Stimulated activated CD4-positive, alpha-beta T cell treated with anti-CD3 and anti-CD28 coated beads, Interleukin-4, amount 100 ng/mL, for 1 hour (primary cell): ENCODE data around the gene HCRT.
"Not testable (repeated sequence)": the region's sequence is repeated elsewhere in the genome, so short reads cannot be mapped to it uniquely, and the experiment has no call there.

ENCODE experiments used
- DNase-seq: peaks from one replicate; pipeline ENCODE4 v3.0.0-alpha.2; 2020

Gene HCRT

DNA sequence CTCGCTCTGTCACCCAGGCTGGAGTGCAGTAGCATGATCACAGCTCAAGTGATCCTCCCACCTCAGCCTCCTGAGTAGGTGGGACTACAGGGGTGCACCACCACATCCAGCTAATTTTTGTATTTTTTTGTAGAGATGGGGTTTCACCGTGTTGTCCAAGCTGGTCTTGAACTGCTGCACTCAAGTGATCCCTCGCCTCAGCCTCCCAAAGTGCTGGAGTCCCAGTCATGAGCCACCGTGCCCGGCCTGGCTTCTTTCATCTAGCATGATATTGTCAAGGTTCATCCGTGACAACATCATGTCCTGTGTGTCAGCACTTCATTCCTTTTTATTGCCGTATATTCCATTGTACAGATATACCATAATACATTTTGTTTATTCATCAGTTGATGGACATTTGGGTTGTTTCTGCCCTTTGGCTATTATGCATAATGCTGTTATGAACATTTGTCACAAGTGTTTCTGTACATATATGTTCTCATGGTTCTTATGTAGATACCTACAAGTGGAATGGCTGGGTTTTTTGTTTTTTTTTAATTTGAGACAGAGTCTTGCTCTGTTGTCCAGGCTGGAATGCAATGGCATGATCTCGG lies 12.4 kb upstream of the HCRT start:
- no peak for DNase-seq

DNA sequence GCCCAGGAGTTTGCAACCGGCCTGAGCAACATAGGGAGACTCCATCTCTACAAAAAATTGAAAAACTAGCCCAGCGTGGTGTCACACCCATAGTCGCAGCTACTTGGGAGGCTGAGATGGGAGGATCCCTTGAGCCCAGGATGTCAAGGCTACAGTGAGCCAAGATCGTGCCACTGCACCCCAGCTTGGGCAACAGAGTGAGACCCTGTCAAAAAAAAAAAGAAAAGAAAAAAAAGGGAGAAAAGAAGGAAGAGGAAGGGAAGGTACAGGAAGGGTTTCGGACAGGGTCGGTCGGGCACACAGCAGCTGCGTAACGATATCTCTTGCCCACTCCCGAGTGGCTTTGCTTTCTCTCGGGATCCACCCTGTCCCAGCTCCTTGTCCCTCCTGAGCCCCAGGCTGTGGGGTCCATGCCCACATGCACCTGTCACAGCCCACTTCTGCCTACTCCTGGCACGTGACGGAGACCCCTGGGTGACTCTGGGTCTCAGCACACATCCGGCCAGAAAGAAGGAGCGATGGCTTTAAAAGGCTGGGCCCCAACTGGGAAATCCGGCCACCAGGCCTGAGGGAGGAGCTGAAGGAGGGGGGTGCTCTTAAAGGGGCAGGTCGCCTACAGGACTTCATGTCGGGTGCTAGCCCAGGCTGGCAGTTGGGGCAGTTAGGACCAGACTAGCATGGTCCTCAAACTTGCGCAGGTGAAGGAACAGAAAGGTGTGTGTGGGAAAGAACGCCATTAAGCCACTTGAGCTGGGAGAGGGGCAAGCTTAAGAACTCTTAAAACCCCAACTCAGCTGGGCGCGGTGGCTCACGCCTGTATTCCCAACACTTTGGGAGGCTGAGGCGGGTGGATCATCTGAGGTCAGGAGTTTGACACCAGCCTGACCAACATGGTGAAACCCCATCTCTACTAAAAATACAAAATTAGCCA lies 9.0 kb upstream of the HCRT start, which contains the start of gene GHDC:
GHDC (minus strand) TSS at position 526 of the 931 bp plus-strand sequence. CDS start 913 bp downstream, outside the sequence.
- DNase-seq, result peak; percentile 75

DNA sequence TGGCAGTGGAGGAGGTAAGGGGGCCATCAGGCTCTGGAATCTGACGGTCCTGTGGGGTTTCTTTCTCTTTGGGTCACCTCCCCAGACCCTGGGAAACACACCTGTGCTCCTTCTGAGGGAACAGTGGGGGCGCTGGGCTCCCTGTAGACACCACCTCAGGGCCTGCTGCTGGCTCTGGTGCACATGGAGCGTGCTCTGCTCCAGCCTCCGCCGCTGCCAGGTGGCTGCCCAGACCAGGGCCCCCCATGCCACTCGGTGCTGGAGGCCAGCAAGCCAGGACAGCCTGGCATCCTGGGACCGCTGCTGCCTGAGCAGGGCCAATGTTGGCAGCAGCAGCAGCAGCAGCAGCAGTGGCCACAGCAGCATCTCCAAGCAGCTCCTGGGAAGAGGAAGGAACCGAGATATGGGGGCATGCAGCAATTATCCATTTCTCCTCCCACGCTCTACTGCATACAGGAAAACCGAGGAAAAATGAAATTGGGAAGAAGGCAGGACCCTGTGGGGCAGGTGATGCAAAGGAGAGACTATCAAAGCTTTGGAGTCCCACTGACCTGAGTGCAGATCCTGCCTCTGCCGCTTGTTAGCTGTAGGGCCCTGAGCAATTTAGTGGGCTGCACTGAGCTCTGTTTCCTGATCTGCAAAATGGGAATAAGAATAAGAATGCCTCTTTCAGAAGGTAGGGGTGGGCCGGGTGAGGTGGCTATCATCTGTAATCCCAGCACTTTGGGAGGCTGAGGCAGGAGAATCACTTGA lies 8.1 kb upstream of the HCRT start:
- no peak for DNase-seq

DNA sequence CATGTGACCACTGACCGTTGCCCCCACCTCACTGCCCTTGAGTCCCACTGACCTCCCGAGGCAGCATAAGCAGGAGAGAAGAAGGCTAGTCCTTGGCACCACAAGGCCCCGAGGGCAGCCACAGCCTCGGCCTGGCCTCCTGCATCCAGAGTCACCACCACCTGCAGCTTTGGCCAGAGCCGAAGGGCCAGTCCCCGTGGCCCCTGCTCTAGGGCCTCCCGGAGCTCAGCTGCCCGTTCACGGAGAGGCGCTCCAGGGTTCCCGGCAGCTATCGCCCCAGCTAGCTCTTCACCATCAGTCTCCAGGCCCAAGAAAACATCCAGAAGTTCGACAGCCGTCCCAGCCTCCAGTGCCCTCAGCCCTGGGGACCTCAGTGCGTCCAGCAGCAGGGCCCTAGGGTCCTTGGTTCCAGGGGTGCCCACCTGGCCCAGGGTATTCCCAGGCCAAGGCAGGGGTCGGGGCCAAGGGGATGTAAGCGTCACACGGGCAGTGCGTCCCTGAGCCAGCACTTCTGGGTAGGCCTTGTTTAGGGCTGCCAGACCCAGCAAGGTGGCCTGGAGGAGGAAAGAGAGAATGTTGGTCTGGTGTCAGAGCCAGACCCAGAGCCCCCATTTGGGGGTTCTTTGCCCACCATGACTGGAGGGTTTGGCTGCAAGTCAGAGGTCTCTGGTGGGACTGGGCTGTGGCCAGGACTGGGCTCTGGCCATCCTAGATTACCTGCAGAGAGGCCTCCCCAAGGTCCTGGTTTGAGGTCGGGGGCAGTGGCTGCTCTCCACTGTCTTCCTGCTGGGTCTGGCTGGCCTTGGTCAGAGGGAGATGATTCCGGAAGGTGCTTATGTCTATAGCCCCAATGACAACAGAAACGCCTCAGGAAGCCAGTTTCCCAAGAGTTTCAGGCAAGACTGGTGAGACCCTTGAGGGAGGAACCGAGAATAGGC lies 7.2 kb upstream of the HCRT start:
- no peak for DNase-seq

DNA sequence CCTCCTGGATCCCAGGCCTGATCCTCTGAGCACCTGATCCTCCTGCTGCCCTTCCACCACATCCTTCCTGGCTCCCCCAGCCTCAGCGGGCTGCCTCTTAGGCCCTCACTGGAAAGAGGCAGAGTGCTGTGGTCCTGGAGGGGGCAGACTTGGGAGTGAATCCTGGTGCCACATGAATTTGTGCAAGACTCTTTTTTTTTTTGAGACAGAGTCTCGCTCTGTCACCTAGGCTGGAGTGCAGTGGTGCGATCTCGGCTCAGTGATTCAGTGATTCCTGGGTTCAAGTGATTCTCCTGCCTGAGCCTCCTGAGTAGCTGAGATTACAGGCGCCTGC lies 6.0 kb upstream of the HCRT start:
- no peak for DNase-seq

DNA sequence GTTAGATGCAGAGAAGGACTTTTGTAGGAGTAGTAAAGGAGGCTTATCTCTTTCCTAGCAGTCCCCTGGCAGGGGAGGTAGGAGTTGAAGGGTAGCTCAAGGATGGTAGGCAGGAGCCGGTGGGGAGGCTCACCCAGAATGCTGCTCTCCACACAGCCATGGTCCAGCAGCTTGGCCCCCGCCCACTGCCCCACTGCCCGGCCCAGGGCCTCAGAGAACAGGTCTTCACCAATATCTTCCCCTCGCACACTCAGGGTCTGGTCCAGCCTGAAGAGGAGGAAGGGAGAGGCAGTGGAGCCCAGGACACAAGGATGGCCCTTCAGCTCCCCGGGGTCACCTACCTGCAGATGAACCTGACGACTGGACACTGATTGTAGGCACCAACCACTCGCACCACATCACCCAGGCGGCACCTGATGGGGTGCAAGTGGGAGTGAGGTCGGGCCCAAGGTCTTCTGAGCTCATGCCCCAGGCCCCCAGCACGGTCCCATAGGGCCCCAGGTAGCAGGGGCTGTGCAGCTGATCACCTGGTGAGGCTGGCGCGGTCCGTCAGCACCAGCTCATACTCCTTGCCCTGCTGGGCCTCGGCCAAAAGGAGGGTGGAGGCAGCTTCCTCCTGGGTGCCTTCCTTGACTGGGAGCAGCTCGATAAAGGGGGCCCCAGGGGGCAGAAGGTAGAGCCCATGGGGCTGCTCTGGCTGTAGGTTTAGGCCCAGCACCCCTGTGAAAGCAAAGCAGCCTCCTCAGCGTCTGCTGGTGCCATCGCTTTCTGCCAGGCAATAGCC lies 5.4 kb upstream of the HCRT start:
- DNase-seq, result no peak

DNA sequence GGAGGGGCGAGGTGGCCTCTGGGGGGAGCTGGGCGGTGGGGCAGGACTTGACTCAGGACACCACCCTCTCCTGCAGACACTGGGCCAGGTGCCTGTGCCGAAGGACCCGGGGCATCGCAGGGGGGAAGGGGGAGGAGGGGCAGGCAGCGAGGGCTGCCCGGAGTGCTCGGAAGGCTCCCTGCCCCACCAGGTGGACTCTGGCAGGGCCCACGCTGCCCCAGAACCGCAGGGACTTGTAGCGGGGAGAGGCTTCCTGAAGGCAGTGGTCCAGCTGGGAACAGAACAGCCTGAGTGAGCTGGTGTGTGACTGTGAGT lies 4.4 kb upstream of the HCRT start:
- no peak for DNase-seq

DNA sequence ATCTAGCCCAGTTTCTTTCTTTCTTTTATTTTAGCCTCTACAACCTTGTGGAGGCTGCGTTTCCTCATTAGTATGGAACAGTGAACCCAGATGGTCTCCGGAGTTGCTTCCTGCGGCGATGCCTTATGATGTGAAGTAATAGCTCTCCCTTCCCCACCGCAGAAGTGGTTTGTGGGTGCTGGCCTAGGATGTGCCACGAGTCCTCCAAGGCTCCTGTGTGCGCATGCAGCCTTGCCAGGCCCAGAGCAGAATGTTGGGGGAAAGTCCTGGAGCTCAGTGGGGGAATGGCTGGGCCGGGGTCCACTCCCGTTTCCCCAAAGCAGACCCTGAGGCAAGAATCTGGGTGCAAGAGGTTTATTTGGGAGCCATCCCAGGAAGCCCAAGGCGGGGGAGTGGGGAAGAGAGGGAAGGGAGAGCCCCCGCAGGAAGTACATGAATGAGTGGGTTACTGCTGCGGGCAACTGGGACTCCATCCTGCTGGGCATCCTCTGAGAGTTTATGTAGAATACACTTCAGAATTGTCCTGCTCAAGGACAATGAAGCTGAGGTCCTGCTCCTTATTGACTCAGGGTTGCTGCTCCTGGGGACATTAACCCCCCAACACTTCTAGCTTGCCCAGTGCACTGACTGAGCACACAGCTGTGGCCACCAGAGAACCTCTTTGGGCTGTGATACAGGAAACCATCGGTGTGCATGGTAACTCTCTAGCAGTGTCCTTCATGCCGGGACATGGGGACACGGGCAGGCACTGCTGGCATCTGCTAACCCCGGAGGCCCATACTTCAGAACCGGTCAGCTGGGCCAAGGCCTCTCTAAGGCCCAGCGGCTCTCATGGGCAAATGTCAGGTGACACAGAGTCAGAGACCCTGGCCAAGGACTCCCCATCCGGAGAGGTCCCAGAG lies 3.7 kb upstream of the HCRT start:
- DNase-seq, result no peak

DNA sequence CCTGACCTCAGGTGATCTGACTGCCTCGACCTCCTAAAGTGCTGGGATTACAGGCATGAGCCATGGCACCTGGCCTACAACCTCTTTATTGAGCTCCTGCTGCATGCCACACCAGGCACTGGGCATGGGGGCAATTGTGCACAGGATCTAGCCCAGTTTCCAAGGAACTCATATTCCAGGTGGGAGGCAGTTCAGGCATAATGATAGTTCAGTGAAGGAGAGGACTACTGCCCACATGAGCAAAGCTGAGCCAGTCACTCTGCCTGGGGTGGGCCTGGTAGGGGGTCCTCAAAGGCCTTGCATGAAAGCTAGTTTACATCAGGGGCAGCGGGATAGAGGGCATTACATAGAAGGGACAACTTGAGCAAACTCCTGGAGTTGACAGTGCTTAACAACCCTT lies 2.6 kb upstream of the HCRT start:
- no peak for DNase-seq

DNA sequence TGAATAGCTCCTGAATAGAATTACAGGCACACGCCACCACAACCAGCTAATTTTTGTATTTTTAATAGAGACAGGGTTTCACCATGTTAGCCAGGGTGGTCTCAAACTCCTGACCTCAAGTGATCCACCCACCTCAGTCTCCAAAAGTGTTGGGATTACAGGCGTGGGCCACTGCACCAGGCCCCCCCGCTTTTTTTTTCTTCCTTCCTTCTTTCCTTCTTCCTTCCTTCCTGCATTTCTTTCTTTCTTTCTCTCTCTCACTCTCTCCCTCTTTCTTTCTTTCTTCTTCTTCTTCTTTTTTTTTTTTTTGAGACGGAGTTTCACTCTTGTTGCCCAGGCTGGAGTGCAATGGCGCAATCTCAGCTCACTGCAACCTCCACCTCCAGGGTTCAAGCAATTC lies 939 bp upstream of the HCRT start:
- DNase-seq, result not testable (repeated sequence)

DNA sequence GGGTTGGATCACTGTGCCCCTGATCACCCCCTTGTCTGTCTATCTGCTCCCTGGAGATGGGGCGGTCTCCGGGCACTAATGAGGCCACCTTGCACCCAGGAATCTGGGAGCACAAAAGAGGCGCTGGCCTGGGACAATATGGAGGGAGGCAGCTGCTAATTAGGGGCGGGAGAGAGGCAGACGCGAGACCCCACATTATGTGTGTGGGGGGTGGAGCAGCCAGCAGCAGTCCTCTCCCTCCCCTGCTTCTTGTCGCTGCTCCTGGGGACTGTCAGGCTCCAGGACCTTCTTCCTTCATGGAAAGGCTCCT lies 324 bp upstream of the HCRT start:
- DNase-seq, result no peak

DNA sequence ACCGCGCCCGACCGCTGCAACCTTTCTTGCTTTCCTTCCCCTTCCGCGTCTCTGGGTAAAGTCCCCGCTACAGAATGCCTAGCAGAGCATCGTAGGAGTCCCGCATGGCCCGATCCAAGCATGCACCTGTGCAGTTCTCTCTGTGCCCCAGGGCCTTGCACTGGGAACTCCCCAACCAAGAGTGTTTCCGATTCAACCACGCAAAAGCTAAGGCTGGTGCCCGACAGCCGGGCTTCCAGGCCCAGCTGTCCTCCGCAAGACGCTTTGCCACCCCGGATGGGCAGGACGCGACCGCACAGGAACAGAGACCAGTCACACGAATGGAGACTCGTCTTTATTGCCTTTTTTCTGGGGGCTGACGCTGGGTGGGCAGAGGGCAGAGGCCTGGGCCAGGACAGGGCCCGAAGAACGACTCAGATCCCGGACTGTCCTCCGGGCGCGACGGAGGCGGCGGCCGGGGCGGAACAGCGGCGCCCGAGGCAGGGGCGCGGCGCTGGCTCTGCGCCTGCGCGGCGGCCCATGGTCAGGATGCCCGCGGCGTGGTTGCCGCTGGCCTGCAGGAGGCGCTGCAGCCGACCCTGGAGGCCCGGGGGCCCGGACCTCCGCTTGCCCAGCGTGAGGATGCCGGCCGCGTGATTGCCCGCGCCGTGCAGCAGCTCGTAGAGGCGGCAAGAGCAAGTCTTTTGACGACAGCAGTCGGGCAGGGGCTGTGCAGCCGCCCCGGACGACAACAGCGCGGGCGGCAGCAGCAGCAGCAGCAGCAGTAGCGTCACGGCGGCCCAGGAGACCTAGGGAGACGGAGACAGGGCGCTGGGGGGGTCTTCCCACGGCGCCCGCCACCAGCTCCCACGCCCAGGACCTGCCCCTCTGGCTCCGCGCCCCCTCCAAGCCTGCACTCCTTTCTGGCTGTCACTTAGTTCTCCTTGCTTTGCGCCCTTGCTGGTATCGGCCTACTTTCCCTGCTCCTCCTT lies 1.2 kb downstream of the HCRT start:
- peak; percentile 77 for DNase-seq

DNA sequence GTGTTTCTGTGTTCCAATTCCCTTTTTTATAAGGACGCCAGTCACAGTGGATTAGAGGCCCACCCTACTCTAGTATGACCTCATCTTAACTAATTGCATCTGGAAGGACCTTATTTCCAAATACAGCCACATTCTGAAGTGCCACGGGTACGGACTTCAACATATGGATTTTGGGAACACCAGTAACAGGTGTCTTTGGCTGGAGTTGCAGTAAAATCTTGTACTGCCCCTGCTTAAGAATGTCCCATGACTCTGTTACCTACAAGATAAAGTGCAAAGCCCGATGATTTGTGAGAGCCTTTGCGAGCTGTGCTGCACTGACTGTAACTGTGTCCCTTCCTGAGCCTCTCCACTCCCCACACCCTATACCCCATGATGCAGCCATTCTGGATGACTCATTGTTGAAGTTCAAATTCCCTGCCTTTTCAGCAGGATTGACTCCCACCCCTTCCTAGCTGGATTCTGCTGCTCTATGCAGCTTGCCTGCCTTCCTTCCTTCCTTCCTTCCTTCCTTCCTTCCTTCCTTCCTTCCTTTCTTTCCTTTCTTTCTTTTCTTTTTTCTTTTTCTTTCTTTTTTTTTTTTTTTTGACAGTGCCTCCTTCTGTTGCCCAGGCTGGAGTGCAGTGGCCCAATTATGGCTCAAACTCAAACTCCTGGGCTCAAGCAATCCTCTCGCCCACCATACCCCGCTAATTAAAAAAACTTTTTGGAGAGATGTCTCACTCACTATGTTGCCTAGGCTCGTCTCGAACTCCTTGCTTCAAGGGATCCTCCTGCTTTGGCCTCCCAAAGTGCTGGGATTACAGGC lies 2.1 kb downstream of the HCRT start:
- DNase-seq, result no peak

DNA sequence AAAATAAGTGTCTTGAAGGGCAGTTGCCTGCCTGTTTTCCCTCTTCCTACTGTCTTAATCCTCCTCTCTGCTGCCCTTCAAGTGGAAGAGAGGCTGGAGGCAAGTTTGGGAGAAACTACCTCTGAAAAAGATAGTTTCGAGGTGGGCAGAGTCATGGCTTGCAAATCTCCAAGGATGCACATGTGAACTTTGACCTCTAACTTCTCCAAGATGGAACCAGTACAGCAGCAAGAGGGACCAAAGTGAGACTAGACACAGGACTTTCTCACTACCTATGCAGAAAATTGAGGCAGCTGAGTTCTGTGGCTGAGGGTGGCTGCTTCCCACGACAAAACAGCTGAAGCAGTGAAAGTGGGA lies 3.4 kb downstream of the HCRT start:
- no peak for DNase-seq

DNA sequence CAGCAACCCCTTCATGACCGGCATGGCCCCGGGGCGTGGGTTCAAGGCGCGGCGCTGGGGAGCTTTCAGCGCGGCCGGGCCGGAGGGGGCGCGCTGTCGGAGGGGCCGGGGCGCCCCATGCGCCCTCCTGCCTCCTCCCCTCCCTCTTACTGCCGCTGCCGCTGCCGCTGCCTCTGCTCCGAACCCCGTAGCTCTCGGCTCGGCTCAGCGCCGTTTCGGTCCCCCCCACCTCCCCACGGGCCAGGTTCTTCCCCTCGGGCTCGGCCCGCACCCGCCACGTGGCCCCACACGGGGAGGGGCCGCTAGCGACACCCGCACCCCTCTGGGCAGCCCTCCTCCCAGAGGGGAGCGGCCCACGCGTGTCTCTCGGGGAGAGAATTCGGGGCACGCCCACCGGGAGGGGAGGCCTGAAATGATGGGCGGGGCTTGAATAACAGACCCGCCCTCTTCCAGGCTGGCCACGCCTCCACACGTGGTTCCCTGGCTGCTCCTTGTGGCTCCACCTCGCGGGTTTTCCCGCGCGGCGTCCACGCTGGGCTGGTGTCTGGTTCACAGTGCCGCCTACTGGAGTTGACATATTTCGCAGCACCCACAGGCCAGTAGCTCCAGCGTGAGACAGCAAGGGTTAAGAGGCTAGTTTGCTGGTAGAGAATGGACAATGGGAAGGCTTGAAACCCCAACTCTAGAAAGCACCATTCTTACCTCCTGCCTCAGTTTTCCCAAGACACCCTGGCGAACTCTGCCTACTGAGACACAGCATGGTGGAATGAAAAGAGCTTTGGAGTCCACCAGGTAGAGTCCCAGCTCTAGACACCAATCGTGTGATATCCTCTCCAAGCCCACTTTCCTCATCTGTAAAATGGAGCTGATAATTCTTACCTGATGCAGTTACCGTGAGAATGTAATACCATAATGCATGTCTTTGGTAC lies 4.1 kb downstream of the HCRT start, which contains the start of gene KCNH4:
KCNH4 (minus strand) TSS at position 221 of the 929 bp plus-strand sequence; CDS start at position 24, 197 bp downstream.
- DNase-seq, result peak; percentile 89

DNA sequence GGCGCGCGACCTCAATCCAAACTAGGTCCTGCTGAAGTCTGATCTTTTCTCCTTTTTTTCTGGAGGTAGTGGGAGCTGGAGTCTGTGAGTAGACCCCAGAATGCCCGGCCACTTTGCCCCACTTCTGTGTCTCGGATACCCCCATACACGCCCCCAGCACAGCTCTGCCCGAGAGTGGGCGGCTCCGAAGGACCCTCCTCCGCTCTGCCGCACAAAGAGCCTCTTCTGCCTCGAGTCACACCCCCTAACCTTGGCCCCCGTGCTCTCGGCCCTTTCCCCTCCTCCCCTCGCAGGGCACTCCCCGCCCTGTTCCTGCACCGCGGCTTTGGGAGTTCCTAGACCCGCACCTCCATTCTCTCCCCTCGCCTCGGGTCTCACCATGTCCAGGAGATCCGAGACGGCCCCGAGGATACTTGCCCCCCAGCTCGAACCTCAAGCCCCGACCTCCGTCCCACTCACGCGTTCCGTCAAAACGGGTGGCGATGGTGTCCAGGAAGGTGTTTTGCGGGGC lies 4.8 kb downstream of the HCRT start:
- no peak for DNase-seq

DNA sequence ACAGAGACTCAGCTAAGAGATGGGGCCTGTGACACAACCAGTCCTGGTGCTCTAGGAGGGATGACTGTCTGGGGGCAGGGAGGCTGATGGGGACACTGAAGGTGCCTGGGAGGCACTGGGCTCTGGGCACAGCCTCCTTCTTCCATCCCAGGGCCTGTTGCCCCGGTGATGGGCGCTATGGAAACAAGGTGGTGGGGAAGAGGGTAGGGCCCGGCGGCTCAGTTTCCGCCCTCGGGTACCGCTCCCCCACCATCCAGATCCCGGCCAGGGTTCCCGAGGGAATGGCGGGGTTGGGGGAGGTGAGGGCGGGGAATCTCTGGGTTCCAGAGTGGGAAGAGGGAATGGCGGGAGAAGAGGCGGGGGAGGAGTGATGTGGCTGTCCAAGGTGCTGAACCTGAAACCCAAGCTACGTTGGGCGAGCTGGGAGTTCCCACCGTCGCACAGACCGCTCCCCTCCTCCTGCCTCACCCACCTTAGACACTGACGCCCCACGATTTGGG lies 5.3 kb downstream of the HCRT start:
- peak; percentile 31 for DNase-seq
